Hepatocyte (in vitro differentiated cells): ENCODE measurements around the gene WTIP. TPM values are rescaled to one million over a fixed set of nuclear protein-coding genes. Genes with fewer than 3 reads are reported as not detected.
A peak's percentile ranks its signal among the peaks of the same experiment; 100 is the strongest.

ENCODE experiments used
- DNase-seq: peaks from one replicate; pipeline ENCODE4 v3.0.0-alpha.2; 2016; ENCODE audit warnings: low spot score
- H2AFZ ChIP-seq: fragments of 200-600 bp; sonication (generic); 2 replicates; pipeline ENCODE4 v1.6.0; 2016; ENCODE audit warnings: antibody characterized with exemption, mild to moderate bottlenecking
- H3K27ac ChIP-seq: fragments of 200-600 bp; sonication (generic); 2 replicates; pipeline ENCODE4 v1.5.1; 2016; ENCODE audit warnings: mild to moderate bottlenecking
- H3K27me3 ChIP-seq: fragments of 200-600 bp; sonication (generic); 2 replicates; pipeline ENCODE4 v1.6.1; 2016
- H3K36me3 ChIP-seq: fragments of 200-600 bp; sonication (generic); replicated peaks from 2 replicates; pipeline ENCODE4 v1.5.1; 2016; ENCODE audit warnings: low read depth; ENCODE audit not compliant: insufficient read depth
- H3K4me1 ChIP-seq: fragments of 200-600 bp; sonication (generic); 2 replicates; pipeline ENCODE4 v1.5.1; 2016; ENCODE audit warnings: mild to moderate bottlenecking, moderate library complexity; ENCODE audit not compliant: insufficient read depth
- H3K4me2 ChIP-seq: fragments of 200-600 bp; sonication (generic); 2 replicates; pipeline ENCODE4 v1.6.0; 2016
- H3K4me3 ChIP-seq: fragments of 200-600 bp; sonication (generic); 2 replicates; pipeline ENCODE4 v1.5.1; 2016; ENCODE audit warnings: mild to moderate bottlenecking
- H3K79me2 ChIP-seq: fragments of 200-600 bp; sonication (generic); 2 replicates; pipeline ENCODE4 v1.6.0; 2017; ENCODE audit warnings: mild to moderate bottlenecking
- H3K9me2 ChIP-seq: fragments of 200-600 bp; sonication (generic); replicated peaks from 2 replicates; pipeline ENCODE4 v1.6.0; 2017; ENCODE audit warnings: mild to moderate bottlenecking; ENCODE audit not compliant: insufficient read depth
- H3K9me3 ChIP-seq: fragments of 200-600 bp; sonication (generic); 2 replicates; pipeline ENCODE4 v1.5.1; 2016; ENCODE audit warnings: low read depth, mild to moderate bottlenecking
- H4K20me1 ChIP-seq: fragments of 200-600 bp; sonication (generic); 2 replicates; pipeline ENCODE4 v1.6.0; 2016; ENCODE audit warnings: mild to moderate bottlenecking; ENCODE audit not compliant: insufficient read depth, poor library complexity, severe bottlenecking
- EZH2 ChIP-seq: fragments of 200-600 bp; sonication (generic); IDR thresholded peaks from 2 replicates; pipeline ENCODE4 v1.6.1; 2016; ENCODE audit warnings: antibody characterized with exemption, mild to moderate bottlenecking, borderline replicate concordance
- EZH2phosphoT487 ChIP-seq: fragments of 200-600 bp; sonication (generic); IDR thresholded peaks from one replicate; pipeline ENCODE4 v1.6.1; 2018; ENCODE audit warnings: antibody characterized with exemption, mild to moderate bottlenecking, low read depth, moderate library complexity; ENCODE audit not compliant: unreplicated experiment, severe bottlenecking
- WGBS: methylation state at CpG from one replicate; pipeline ENCODE4 v1.1.6; 2016; ENCODE audit warnings: low lambda C conversion rate; ENCODE audit errors: missing lambda C conversion rate; 5-methylcytosine and 5-hydroxymethylcytosine counted together
- polyA plus RNA-seq: library from polyadenylated mRNA; unstranded; fragments of >200 nt; fragmentation: Nextera tagmentation; extraction: Ambion mirVana; gene quantifications from 2 replicates; pipeline ENCODE4 v1.2.1, GENCODE V29; 2016
- total RNA-seq: library from RNA; depleted of rRNA; stranded (reverse); fragments of >200 nt; gene quantifications from 2 replicates; pipeline ENCODE4 v1.2.3, GENCODE V29; 2014
- TF ChIP-seq, protein P1 (sequence below): fragments of 200-600 bp; sonication (generic); IDR thresholded peaks from 2 replicates; pipeline ENCODE4 v1.5.1; 2016; ENCODE audit warnings: antibody characterized with exemption, mild to moderate bottlenecking; ENCODE audit not compliant: poor library complexity

Gene WTIP
- total and polyA plus RNA-seq, 2 experiments from 2014 or later, result 18.1 to 21.5 TPM

DNA sequence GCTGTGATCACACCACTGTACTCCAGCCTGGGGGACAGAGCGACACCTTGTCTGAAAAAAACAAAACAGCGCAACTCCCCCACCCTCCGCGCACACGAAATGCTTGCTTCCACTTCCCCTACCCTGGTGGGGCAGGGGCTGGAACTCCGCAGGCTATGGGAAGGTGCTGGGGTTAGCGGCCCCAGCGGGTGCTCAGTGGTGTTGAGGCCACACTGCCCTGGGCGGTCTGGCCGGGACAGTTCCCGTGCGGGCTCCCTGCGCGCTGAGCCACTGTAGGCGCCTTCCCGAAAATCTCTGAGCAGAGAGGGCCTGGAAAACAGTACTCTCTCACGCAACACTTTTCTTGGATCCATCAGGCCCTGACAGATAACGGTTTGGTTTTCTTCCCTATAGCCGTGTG lies 1.1 kb upstream of the WTIP start:
- TF ChIP-seq, protein P1, sequence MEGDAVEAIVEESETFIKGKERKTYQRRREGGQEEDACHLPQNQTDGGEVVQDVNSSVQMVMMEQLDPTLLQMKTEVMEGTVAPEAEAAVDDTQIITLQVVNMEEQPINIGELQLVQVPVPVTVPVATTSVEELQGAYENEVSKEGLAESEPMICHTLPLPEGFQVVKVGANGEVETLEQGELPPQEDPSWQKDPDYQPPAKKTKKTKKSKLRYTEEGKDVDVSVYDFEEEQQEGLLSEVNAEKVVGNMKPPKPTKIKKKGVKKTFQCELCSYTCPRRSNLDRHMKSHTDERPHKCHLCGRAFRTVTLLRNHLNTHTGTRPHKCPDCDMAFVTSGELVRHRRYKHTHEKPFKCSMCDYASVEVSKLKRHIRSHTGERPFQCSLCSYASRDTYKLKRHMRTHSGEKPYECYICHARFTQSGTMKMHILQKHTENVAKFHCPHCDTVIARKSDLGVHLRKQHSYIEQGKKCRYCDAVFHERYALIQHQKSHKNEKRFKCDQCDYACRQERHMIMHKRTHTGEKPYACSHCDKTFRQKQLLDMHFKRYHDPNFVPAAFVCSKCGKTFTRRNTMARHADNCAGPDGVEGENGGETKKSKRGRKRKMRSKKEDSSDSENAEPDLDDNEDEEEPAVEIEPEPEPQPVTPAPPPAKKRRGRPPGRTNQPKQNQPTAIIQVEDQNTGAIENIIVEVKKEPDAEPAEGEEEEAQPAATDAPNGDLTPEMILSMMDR, result no peak
- TF ChIP-seq EZH2 (no peak), EZH2phosphoT487 (no peak)
- H3K9me2 ChIP-seq, result no peaks in the 10 kb centered on the region
- H3K36me3 ChIP-seq, result no peaks in the 10 kb centered on the region
- H4K20me1 ChIP-seq, result peaks cover 25% of the 10 kb centered on the region
- peaks cover 11% of the 10 kb centered on the region for H3K4me1 ChIP-seq
- no peak overlapping the region for H2AFZ ChIP-seq
- no peaks in the 10 kb centered on the region for H3K27me3 ChIP-seq
- H3K4me2 ChIP-seq, result peak overlapping the region; percentile 96
- DNase-seq, result no peak
- H3K27ac ChIP-seq, result peak overlapping the region; percentile 98
- H3K79me2 ChIP-seq, result peaks cover 31% of the 10 kb centered on the region
- H3K9me3 ChIP-seq, result no peaks in the 10 kb centered on the region
- 93% methylated on average over 19 of the region's 19 CpGs for WGBS
- H3K4me3 ChIP-seq, result no peak overlapping the region

DNA sequence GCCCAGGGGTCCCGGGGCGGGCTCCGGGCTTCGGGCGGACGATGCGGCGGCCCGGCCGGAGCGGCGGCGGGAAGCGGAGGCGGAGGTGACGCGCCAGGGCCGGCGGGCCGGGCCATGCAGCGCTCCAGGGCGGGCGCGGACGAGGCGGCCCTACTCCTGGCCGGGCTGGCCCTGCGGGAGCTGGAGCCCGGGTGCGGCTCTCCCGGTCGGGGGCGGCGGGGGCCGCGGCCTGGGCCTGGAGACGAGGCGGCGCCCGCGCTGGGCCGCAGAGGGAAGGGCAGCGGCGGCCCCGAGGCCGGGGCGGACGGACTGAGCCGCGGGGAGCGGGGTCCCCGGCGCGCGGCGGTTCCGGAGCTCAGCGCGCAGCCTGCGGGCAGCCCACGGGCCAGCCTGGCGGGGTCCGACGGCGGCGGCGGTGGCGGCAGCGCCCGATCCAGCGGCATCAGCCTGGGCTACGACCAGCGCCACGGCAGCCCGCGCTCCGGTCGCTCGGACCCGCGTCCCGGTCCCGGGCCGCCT lies 362 bp downstream of the WTIP start:
- peaks cover 33% of the 10 kb centered on the region for H4K20me1 ChIP-seq
- DNase-seq, result no peak
- no peaks in the 10 kb centered on the region for H3K9me2 ChIP-seq
- H3K4me2 ChIP-seq, result peak overlapping the region; percentile 97
- peak overlapping the region; percentile 65 for H3K4me3 ChIP-seq
- no peak overlapping the region for H2AFZ ChIP-seq
- TF ChIP-seq EZH2phosphoT487, result no peak
- TF ChIP-seq, protein P1, result no peak
- no peak for TF ChIP-seq EZH2
- no peaks in the 10 kb centered on the region for H3K36me3 ChIP-seq
- WGBS, result 10% methylated on average over 2 of the region's 84 CpGs
- peaks cover 11% of the 10 kb centered on the region for H3K4me1 ChIP-seq
- peaks cover 44% of the 10 kb centered on the region for H3K79me2 ChIP-seq
- H3K27me3 ChIP-seq, result no peaks in the 10 kb centered on the region
- no peaks in the 10 kb centered on the region for H3K9me3 ChIP-seq
- peak overlapping the region; percentile 57 for H3K27ac ChIP-seq

DNA sequence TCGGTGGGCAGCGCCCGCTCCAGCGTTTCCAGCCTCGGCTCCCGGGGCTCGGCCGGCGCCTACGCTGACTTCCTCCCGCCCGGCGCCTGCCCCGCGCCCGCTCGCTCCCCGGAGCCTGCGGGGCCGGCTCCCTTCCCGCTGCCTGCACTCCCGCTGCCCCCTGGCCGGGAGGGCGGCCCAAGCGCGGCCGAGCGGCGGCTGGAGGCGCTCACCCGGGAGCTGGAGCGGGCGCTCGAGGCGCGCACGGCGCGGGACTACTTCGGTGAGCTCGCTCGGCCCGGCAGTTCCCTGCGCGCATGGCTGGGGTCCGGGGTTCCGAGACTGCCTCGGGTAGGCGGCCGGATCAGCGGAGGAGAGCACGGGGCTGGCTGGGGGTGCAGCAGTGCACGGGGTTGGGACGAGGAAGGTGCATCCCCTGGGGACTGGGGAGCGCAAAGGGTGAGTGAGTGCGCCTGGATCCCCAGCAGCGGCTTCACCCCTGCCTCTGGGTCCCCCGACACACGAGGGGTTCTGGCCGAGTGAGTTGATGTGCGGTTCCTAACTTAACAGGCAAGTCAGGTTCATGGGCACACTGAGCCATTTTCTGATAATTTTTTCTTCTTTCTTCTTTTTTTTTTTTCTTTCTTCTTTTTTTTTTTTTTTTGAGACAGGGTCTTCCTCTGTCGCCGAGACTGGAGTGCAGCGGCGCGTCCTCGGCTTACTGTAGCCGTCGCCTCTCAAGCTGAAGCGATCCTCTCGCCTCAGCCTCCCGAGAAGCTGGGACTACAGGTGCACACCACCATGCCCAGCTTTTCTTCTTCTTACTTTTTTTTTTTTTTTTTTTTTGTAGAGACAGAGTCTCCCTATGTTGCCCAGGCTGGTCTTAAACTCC lies 1.1 kb downstream of the WTIP start:
- Histone ChIP-seq H3K9me2 (no peaks in the 10 kb centered on the region), H4K20me1 (peaks cover 33% of the 10 kb centered on the region), H3K27me3 (no peaks in the 10 kb centered on the region), H3K4me3 (peak overlapping the region; percentile 65), H3K27ac (peak overlapping the region; percentile 57), H3K9me3 (no peaks in the 10 kb centered on the region), H3K4me2 (peak overlapping the region; percentile 97), H3K36me3 (no peaks in the 10 kb centered on the region), H3K4me1 (peaks cover 11% of the 10 kb centered on the region), H2AFZ (no peak overlapping the region), H3K79me2 (peaks cover 50% of the 10 kb centered on the region)
- DNase-seq, result peak; percentile 60
- 4% methylated on average over 43 of the region's 72 CpGs for WGBS
- TF ChIP-seq EZH2phosphoT487 (no peak), EZH2 (no peak)
- TF ChIP-seq, protein P1, result no peak
